ENCODE measurements around the gene USHBP1.
A peak's percentile ranks its signal among the peaks of the same experiment; 100 is the strongest.

Gene USHBP1, protein sequence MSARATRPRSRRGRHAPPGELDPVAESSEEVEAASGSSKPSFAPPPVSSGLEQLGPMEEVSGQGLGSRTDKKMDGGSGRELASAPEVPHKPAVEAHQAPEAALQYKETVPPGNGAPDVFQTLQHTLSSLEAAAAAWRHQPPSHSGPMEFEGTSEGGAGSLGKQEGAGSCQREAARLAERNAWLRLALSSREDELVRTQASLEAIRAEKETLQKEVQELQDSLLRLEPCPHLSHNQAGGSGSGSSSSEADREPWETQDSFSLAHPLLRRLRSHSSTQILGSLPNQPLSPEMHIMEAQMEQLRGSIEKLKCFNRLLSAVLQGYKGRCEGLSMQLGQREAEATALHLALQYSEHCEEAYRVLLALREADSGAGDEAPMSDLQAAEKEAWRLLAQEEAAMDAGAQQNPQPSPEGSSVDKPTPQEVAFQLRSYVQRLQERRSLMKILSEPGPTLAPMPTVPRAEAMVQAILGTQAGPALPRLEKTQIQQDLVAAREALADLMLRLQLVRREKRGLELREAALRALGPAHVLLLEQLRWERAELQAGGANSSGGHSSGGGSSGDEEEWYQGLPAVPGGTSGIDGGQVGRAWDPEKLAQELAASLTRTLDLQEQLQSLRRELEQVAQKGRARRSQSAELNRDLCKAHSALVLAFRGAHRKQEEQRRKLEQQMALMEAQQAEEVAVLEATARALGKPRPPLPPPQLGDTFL

DNA sequence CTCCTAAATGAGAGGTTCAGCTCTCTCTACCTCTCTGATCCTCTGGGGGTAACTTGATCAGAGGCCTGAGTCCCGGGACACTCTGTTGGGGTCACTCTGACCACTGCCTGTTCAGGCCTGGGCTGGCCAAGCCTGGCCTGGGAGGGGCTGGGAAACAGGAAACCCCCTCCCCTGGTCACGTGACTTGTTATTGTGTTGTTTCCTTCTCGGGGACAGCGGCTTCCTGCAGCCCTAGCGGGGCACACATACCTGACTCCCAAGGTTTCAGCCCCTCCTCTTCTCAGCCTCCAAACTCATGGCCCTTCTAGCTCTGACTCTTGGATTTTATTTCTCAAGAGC is at the start of gene USHBP1:
Gene USHBP1 (minus strand): TSS at position 105 of the 339 bp plus-strand sequence. CDS start 446 bp downstream, outside the sequence.
- no peak for DNase-seq (ENCODE audit: low spot score)

DNA sequence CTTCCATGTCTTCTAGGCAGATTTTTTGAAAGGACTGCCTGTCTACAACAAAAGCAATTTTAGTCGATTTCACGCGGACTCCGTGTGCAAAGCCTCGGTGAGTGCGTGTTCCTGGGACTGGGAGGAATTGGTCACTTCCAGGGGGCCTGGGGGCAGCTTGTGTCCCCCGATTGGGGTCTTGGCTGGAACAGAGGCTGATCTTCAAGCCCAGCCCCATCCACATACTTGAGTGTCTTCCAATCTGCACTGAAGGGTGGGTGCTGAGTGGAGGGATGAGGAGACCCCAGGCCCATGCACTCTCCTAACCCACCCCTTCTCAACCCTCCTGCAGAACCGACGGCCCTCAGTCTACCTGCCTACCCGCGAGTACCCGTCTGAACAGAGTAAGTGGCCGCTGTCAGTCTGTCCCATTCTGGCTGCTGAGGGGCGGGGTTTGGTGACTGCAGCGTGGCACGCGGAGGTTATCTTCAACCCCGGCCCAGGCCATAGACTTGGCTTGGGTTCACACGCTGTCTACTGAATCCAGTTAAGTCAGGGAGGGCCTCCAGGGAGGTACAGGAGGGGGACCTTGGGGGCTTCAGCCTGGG is 49.6 kb upstream of the USHBP1 start:
- no peak for DNase-seq (ENCODE audit: low spot score)

DNA sequence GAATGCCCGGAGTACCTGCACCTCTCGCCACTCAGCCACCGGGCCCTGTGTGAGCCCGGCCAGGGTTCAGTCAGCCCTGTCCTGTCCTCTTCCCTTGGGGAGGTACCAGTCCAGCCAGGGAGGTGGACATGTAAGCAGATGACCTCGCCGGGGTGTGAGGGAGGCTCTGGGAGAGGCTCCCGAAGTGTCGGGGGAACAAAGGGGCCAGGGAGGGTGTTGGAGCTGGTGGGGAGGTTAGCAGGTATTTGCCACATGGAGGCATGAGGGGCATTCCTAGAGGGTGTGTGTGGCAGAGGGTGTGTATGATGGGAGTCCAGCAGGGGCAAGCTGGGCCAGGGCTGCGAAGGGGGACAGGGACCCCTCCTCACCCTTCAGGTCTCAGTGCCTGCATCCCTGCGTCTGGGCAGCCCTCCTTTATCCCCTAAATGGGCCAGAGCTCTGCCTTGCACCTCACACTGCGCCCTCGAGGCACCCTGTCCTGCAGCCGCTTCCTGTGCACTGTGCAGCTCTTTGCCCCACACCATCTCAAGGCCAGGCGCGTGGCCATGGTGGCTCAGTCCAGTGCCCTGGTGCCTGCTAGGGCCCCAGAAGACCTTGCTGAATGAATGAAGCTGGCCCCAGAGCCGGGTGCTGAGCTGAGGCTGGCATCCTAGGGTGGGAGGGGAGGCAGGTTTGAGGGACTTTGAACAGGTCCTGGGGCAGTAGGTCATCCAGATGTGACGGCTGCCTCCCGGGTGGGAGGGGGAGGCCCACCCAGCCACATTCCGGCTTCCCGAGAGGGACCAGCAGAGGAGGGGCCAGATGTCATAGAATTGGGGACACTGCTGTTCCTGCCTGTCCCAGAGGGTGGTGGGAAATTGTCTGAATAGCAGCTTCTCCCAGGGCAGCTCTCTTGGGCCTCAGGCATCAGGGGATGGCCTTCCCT is 47.9 kb upstream of the USHBP1 start:
- DNase-seq (ENCODE audit: low spot score) = no peak

DNA sequence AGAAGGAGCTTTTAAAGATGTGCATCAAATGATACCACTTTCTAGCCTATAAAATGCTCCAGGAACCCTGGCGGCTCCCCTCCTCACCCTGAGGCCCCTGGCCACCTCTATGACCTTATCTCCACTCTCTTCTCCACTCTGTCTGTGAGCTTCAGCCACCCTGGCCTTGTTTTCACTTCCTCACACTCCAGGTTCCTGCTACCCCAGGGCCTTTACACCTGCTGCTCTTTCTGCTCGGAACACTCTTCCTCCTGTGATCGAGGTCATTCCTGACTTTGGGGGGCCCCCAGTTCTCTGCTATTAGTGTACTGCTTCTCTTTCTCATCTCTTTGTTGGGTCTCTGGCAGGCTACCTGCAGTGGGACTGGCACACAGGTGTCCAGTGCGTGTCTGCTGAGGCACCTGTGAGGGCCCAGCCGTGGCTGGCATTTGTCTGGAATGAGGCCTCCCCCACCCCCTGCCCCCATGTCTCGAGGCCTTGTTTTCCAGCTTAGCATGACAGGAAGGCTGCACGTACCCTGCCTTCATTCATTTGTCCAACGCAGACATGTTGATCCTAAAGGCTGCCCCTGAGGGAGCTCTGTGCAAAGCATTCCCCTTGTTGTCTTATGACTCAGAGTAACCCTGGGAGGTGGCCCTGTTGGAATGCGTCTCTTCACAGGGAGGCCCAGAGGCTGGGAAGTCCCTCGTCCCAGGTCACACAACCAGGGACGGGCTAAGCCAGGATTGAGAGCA is 47.1 kb upstream of the USHBP1 start:
- DNase-seq (ENCODE audit: low spot score) = no peak

DNA sequence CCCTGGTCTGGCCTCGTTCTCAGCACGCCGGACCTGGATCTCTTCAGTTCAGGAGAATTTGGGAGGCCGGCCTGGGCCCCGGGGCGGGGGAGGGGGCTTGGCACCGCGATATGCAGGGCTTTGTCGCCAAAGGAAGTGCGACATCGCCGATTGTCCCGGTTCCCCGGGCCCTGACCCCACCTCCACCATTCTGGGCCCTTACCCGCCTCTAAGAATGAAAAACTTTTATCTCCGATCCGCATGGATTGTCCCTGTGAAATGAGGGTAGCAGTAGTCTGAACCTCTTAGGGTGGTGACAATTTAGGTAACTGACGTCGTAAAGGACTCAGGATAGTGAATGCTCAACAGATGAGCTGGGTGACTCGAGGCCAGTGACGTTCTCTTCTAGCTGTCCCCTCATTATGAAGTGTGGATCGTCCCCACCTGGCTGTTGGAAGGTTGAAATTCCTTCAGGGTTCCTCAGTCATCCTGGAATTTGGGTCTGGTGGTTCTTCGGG is 45.5 kb upstream of the USHBP1 start:
- no peak for DNase-seq (ENCODE audit: low spot score)

DNA sequence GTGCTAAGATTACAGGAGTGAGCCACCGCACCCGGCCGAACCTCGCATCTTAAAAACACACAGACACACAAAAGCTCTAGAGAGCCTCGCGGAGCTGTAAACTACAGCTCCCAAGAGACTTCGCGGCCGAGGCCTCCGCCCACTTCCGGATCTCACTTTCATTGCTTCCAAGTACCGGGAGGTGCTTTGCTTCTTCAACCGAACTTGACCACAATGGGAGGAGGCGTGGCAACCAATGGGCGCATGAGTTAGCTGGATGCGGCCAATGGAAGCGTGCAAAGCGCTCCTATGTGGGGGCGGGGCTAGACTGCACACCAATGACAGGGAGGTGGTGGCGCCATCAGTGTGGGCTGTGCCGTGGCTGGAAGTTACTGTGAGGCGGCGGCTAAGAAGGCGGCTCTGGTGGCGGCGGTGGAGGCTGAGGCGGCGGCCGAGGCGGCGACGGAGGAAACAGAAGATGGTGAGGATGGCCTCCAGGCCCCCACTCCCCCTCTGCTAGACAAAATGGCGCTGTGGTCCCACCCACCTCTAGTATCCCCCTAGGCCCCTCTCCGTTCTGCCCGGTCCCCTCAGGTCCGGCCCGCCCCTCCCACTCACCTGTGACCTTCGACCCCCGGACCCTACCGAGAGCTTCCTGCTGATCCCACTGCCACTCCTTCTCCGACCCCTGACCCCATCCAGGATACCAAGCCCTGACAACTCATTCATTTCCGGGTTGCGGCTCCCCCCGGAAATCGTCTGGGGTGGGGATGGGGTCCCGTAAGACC is 44.8 kb upstream of the USHBP1 start, which contains the start of gene DDA1:
Gene DDA1 (plus strand): TSS at position 366 of the 767 bp plus-strand sequence. CDS start 92 bp downstream, at position 458.
- DNase-seq (ENCODE audit: low spot score) = peak; percentile 99

DNA sequence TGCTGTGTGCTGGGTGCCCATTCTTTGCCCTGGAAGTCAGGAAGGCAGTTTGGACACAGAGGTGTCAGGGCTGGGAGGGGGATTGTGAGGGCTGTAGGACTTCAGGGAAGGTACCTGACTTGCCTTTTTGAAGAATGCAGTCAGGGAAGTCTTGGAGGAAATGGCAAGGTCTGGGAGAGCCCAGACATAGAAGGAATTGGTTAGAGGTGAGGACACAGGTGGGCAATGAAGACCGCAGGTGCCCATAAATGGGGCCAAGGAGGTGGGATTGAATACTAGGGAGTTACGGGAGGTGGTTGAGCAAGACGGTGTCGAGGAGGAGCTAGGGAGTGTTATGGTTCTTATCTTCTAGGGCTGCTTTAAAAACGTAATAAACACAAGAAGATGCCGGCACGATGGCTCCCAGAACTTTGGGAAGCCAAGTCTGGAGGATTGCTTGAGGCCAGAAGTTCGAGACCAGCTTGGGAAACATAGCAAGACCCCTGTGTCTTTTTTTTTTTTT is 43.4 kb upstream of the USHBP1 start:
- no peak for DNase-seq (ENCODE audit: low spot score)

DNA sequence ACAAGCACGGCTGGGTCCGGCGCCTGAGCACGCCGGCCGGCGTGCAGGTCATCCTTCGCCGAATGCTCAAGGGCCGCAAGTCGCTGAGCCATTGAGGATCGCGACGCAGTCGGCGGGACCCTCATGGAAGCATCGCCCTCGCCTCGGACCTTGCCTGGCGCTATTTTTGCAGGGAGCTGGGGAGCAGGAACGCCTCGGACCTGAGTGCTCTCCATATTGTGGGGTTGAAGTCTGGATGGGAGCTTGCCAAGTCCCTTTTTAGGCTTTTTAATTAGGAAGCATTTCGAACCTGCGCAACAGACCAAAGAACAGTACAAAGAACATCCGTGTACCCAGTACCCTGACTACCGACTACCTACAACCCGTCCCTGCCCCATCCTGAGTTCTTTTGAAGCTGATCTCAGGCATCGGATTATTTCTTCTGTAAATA is 41.8 kb upstream of the USHBP1 start:
- no peak for DNase-seq (ENCODE audit: low spot score)

DNA sequence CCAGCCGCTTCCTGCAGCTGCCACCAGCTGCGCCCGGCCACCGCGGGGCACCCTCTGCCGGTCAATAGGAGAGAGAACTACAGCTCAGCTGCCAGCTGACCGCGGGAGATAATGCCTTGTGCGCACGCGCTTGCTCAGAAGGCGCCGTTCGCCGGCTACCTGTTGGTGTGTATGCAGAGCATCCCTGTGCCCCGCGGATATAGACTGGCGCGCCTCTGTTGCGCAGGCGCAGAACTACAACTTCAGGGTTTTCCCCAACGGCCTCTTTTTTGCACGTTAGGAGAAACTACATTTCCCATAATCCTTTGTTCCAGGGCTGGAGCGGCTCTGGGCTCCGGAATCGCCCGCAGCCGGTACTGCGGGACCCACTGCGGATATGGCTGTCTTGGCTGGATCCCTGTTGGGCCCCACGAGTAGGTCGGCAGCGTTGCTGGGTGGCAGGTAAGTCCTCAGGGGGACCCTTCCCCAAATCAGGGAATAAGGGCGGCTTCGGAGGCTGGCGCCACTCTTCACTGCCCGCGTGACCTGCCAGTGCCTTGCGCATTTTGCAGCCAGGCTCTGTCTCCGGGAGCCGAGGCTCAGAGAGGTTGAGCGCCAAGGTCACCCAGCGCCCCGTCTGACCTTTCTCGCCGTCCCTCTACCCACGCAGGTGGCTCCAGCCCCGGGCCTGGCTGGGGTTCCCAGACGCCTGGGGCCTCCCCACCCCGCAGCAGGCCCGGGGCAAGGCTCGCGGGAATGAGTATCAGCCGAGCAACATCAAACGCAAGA is 41.2 kb upstream of the USHBP1 start, which contains the start of gene MRPL34:
Gene MRPL34 (plus strand): TSS at position 356 of the 768 bp plus-strand sequence. CDS start 21 bp downstream, at position 377.
- DNase-seq (ENCODE audit: low spot score) = peak; percentile 98

DNA sequence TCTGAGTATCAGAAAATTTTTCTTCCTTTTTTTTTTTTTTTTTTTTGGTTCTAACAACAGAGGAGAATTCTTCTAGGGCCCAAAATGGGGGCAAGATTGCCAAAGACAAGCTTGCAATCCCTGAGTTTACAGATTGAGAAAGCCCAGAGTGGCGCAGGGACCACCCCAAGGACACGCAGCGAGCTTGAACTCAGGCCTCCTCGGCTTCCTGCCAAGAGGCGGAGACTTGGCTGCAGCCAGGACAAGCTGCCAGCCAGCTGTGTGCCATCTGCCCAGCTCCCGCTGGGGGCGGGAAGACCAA is 40.6 kb upstream of the USHBP1 start:
- no peak for DNase-seq (ENCODE audit: low spot score)

DNA sequence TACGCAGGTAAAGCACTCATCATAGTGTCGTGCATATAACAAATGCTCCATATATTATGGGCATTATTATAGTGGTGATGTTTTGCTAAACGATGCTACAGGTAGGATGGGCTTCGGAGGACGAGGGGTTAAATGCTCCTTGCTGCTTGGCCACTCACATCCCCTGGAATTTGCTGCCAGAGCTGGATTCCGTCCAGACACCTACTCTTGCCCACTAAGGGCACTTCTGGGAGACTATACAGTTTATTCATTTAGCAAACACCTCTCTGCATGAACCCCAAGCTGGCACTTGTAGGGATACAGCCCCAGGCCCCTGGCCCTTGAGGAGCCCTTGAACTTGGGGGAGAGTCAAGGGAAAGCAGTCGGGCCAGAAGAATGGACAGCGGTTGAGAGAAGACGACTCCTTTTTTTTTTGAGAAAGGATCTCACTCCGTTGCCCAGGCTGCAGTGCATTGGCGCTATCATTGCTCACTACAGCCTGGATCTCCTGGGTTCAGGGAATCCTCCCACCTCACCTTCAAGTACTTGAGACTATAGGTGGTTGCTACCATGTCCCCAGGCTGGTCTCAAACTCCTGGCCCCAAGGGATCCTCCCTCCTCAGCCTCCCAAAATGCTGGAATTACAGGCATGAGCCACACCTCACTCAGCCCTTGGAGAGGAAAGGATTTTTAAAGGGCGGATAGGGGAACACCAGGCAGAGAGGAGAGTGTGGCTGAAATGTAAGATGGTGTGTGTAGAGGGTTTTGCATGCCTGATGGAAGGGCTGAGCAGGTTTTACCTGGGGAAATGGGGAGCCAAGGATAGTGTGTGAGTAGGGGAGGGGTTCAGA is 40.1 kb upstream of the USHBP1 start:
- DNase-seq (ENCODE audit: low spot score) = no peak

DNA sequence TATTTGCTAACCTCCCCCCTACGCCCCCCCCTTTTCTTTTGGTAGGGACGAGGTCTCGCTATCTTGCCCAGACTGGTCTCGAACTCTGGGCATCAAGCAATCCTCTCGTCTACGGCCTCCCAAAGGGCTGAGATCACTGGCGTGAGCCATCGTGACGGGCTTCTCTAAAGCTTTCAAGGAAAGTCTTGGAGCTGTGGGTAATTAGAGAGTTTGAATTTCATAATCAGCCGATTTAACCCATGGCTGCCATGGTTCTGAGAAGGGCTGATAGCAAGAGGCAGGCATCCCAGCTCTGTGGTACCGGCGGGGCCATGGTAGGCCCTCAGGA is 39.4 kb upstream of the USHBP1 start:
- DNase-seq (ENCODE audit: low spot score) = no peak

DNA sequence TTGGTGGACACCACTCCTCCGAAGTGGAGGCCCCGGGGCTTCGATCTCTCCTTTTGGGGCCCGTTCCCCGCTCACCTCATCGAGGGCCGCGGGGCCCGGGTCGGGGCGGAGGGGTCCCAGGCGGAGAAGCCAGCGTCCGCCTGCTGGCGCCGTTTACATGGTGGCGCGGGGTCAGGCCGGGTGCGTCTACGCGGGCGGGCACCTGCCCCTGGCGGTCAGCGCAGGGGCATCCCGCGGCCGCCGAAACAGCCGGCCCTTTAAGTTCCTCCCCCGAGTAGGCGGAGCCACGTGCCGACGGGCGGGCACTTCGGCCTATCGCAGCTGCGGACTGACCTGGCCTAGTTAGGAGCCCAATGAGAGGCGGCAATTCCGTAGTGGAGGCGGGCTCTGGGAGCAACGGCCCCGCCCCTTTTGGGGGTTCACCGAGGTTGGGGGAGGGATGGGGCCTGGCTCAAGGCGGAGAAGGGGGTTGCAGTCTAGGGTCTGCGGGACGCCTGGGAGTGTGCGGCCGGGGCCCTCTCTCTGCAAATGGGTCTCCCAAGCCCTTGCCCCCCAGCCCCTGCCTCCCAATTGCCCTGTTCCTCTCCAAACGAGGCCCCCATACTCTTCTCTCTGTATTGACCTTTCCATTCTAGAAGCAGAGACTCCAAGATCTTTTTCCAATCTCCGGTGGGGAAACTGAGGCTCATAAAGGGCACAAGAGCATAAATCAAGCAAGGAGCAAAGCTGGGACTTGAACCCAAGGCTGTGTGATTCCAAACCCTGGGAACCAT is 38.8 kb upstream of the USHBP1 start, which contains the start of gene ABHD8:
Gene ABHD8 (minus strand): TSS at position 259 of the 773 bp plus-strand sequence. CDS start 1,809 bp downstream, outside the sequence.
- peak; percentile 85 for DNase-seq (ENCODE audit: low spot score)

DNA sequence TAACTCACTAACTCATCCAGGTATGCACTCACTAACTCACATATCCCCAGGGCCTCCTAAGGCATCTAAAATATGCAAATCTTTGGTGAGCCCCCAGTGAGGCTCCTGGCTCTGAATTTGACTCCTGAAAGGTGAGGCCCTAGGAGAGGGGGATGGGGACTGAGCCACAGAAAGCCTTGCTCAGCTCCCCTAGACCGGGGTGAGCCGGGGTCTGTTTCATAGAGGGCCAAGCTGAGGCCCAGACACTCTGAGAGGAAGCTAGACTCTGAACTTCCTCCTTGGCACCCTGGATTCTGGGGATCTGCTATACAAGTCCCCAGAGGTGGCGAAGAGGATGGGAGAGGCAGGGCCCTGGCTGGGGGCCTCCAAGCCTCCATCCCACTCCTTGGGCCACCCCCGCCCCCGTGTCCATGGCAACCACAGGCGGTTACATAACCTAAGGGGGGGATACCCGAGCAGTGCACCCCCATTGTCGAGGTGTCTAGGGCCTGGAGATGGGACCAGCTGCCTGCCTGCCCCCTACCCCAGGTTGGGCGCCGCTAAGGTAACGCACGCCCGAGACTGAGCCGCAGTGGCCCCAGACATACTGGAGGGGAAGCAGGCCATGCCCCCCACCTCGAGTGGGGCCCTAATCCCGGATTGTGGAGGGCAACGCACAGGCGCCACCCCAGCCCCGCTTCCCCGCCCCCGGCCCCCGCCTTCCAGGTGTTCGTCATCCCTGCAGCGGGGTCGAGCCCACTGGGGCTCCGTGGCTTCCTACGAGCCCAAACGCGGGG is 38.0 kb upstream of the USHBP1 start:
- DNase-seq (ENCODE audit: low spot score) = no peak

DNA sequence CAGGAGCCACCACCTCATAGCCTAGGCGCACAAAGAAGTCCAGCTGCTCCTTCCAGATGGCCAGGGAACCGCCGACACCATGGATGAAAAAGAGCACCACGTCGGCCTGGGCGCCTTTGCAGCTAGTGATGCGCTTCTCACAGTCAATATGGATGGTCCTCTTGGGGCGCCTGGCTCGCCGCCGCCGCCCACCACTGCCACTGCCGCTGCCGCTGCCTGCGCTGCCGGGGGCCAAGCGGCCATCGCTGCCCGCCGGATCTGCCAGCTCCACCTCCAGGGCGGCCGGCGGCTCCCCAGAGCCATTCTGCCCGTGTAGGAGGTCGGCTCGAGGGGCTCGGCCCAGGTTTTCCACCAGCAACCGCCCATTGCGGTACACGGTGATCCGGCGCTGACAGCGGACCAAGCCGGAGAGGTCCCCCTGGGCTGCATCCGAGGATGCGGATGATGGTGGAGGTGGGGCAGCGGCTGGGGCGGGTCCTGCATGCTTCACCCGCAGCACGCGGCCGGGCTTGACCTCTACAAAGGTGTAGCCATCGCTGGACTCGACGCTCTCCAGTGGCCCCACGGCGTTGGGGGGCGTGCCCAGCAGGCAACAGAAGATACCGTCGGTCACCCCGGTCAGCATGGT is 36.6 kb upstream of the USHBP1 start:
- DNase-seq (ENCODE audit: low spot score) = no peak

DNA sequence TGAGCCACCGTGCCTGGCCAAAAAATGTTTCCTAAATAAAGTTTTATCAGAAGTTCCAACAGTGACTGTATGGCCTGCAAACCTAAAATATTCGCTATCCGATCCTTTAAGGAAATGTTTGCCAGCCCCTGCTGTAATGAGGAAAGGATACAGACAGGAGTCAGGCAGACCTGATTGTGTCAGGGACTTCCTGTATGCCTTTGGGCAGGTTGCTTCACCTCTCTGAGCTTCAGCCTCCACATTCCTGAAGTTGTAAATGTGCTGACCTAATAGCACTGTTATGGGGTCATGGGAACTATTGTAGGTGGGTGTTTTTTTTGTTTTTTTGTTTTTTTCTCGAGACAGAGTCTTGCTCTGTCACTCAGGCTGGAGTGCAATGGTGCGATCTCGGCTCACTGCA is 32.4 kb upstream of the USHBP1 start:
- no peak for DNase-seq (ENCODE audit: low spot score)
